ENCODE measurements around the gene LYPLA2. TPM values are rescaled to one million over a fixed set of nuclear protein-coding genes. Genes with fewer than 3 reads are reported as not detected.

The LYPLA2 gene
- total and polyA plus RNA-seq, 2 of the 4 experiments (the other 2 are of a cell fraction) = 44.3 to 78.6 TPM

DNA sequence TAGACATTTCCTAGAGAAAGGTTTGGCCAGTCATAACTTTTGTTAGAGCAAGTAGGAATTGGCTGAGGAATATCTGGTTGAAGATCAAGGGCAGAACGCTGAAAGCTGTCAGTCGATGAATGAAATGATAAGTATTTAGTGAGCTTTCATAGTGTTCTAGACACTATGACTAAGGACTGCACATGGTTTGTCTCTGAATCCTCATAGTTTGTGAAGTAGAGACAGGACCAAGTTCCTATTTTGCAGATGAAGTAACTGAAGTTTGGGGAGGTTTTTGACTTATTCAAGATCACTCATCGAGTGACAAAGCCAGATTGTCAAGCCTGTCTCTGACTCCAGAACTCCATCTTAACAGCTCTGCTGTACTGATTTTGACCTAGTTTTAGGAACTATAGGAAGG is 42.9 kb upstream of the LYPLA2 start:
- Histone ChIP-seq H2BK120ac (ENCODE audit: low read depth, low read length) (no peak overlapping the region), H3K4ac (ENCODE audit: low read depth, low read length) (no peak overlapping the region), H4K8ac (ENCODE audit: low read depth in 2 of 2, low read length in 2 of 2) (no peak overlapping the region), H3K9ac (ENCODE audit: low read depth, low read length) (no peak overlapping the region), H3K56ac (ENCODE audit: extremely low read depth, insufficient read depth, low read length) (no peak overlapping the region), H3K18ac (ENCODE audit: low read depth, low read length) (no peak overlapping the region), H3K27me3 (ENCODE audit: control insufficient read depth, insufficient read depth, low read length) (no peaks in the 10 kb centered on the region), H2AK5ac (ENCODE audit: low read depth, low read length) (no peak overlapping the region), H3K36me3 (ENCODE audit: control insufficient read depth, insufficient read depth, low read length) (peaks cover 28% of the 10 kb centered on the region), H2BK15ac (ENCODE audit: low read depth, low read length) (no peak overlapping the region), H3K4me3 (ENCODE audit: insufficient read depth, low read depth, low read length) (no peak overlapping the region), H3K9me1 (ENCODE audit: insufficient read depth, low read length) (no peaks in the 10 kb centered on the region; the same call in 1 of the 2 replicates), H3K27ac (ENCODE audit: insufficient read depth, low read length) (no peak overlapping the region), H3K14ac (replicated peaks; ENCODE audit: low read depth, low read length) (no peak overlapping the region), H3K9me3 (ENCODE audit: control insufficient read depth, insufficient read depth, low read length) (no peaks in the 10 kb centered on the region), H2BK5ac (ENCODE audit: low read depth, low read length, poor library complexity, severe bottlenecking) (no peak overlapping the region), H3K4me2 (ENCODE audit: low read depth, low read length) (no peak overlapping the region), H3K23ac (ENCODE audit: low read depth, low read length) (no peak overlapping the region; the same call in 1 of the 2 replicates), H3K4me1 (ENCODE audit: control insufficient read depth, insufficient read depth, low read length) (no peaks in the 10 kb centered on the region; the same call in 1 of the 2 replicates), H4K20me1 (ENCODE audit: insufficient read depth, low read length) (peaks cover 63% of the 10 kb centered on the region), H3K79me1 (ENCODE audit: low read depth in 1 of 2, low read length in 2 of 2) (peaks cover 31 to 69% of the 10 kb centered on the region in 2 experiments), H2BK20ac (ENCODE audit: low read depth, low read length) (no peak overlapping the region), H4K91ac (ENCODE audit: insufficient read depth, low read depth, low read length) (no peak overlapping the region), H2AFZ (replicated peaks; ENCODE audit: low read length, poor library complexity) (no peak overlapping the region), H2AK9ac (replicated peaks; ENCODE audit: low read depth, low read length, poor library complexity) (no peak overlapping the region), H4K5ac (ENCODE audit: low read depth, low read length) (no peak overlapping the region)
- ChIA-PET CTCF (no interaction called here), POLR2A (ENCODE audit: unreplicated experiment) (no interaction called here)
- ATAC-seq (ENCODE audit: low read depth) (no peak), DNase-seq (no peak)
- intact Hi-C loops (cut with micrococcal nuclease) (no loop called here), in situ Hi-C loops (cut with MboI; ENCODE audit: low sequenced_read_pairs) (no loop called here), dilution Hi-C loops (cut with HindIII; ENCODE audit: low sequenced_read_pairs, unreplicated experiment) (no loop called here)
- no peak for TF ChIP-seq RCOR1 (IDR thresholded peaks at IDR 0.05; ENCODE audit: insufficient replicate concordance, low read length)
- TF ChIP-seq CEBPB (IDR thresholded peaks at IDR 0.05; ENCODE audit: low read depth, low read length) = no peak
- TF ChIP-seq, protein P1, sequence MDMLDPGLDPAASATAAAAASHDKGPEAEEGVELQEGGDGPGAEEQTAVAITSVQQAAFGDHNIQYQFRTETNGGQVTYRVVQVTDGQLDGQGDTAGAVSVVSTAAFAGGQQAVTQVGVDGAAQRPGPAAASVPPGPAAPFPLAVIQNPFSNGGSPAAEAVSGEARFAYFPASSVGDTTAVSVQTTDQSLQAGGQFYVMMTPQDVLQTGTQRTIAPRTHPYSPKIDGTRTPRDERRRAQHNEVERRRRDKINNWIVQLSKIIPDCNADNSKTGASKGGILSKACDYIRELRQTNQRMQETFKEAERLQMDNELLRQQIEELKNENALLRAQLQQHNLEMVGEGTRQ (IDR thresholded peaks at IDR 0.05; ENCODE audit: low read depth, low read length) = no peak
- TF ChIP-seq RAD21 (IDR thresholded peaks at IDR 0.05; ENCODE audit: low read length) = no peak
- TF ChIP-seq, protein P2, sequence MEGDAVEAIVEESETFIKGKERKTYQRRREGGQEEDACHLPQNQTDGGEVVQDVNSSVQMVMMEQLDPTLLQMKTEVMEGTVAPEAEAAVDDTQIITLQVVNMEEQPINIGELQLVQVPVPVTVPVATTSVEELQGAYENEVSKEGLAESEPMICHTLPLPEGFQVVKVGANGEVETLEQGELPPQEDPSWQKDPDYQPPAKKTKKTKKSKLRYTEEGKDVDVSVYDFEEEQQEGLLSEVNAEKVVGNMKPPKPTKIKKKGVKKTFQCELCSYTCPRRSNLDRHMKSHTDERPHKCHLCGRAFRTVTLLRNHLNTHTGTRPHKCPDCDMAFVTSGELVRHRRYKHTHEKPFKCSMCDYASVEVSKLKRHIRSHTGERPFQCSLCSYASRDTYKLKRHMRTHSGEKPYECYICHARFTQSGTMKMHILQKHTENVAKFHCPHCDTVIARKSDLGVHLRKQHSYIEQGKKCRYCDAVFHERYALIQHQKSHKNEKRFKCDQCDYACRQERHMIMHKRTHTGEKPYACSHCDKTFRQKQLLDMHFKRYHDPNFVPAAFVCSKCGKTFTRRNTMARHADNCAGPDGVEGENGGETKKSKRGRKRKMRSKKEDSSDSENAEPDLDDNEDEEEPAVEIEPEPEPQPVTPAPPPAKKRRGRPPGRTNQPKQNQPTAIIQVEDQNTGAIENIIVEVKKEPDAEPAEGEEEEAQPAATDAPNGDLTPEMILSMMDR (conservative IDR thresholded peaks at IDR 0.05; ENCODE audit: low read depth, low read length) = no peak
- no peak for TF ChIP-seq FOS (IDR thresholded peaks at IDR 0.05; ENCODE audit: low read depth, low read length)
- no peak for TF ChIP-seq MAZ (IDR thresholded peaks at IDR 0.05; ENCODE audit: borderline replicate concordance, low read depth, low read length)
- no peak for TF ChIP-seq RFX5 (IDR thresholded peaks at IDR 0.05; ENCODE audit: low read depth, low read length)
- no peak for TF ChIP-seq SMC3 (IDR thresholded peaks at IDR 0.05; ENCODE audit: low read depth, low read length)
- TF ChIP-seq CHD1 (IDR thresholded peaks at IDR 0.05; ENCODE audit: low read depth, low read length) = no peak
- TF ChIP-seq POLR2A (IDR thresholded peaks at IDR 0.05; ENCODE audit: low read depth, low read length) = no peak
- no peak for TF ChIP-seq NFE2L2 (IDR thresholded peaks at IDR 0.05; ENCODE audit: low read depth, low read length)
- no peak for TF ChIP-seq MAFK (IDR thresholded peaks at IDR 0.05; ENCODE audit: low read depth, low read length)
- TF ChIP-seq, protein P3, sequence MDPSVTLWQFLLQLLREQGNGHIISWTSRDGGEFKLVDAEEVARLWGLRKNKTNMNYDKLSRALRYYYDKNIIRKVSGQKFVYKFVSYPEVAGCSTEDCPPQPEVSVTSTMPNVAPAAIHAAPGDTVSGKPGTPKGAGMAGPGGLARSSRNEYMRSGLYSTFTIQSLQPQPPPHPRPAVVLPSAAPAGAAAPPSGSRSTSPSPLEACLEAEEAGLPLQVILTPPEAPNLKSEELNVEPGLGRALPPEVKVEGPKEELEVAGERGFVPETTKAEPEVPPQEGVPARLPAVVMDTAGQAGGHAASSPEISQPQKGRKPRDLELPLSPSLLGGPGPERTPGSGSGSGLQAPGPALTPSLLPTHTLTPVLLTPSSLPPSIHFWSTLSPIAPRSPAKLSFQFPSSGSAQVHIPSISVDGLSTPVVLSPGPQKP (IDR thresholded peaks at IDR 0.05; ENCODE audit: borderline replicate concordance, low read depth, low read length) = no peak
- TF ChIP-seq BHLHE40 (IDR thresholded peaks at IDR 0.05; ENCODE audit: low read depth, low read length) = no peak
- TF ChIP-seq MXI1 (IDR thresholded peaks at IDR 0.05; ENCODE audit: borderline replicate concordance, low read depth, low read length) = no peak
- no TSS peak for BruUV-seq (replicated peaks)
- WGBS, 2 experiments (ENCODE audit: extremely low coverage in 2 of 2, insufficient read length in 1 of 2) = no CpG with 5 or more reads among the region's 3 CpGs

Data from IMR-90 (cell line).